ENCODE results near the gene CCDC127.

- TF ChIP-seq CTCF (IDR thresholded peaks at IDR 0.05) (no peak), EZH2 (IDR thresholded peaks at IDR 0.05) (no peak)
These were observed 39.2 kb upstream of the CCDC127 start for GRCh38 chr5:257148-257547.
